Kidney epithelial cell (primary cell): ENCODE results near the gene NTRK3. TPM values are rescaled to one million over a fixed set of nuclear protein-coding genes. Genes with fewer than 3 reads are reported as not detected.

ENCODE experiments used
- DNase-seq: peaks from one replicate; pipeline ENCODE4 v3.0.0-alpha.2; 2010; ENCODE audit warnings: low read depth
- H3K27me3 ChIP-seq: 2 replicates; pipeline ENCODE4 v1.6.0; 2011; ENCODE audit warnings: low read length; ENCODE audit not compliant: control insufficient read depth, insufficient read depth
- H3K36me3 ChIP-seq: 2 replicates; pipeline ENCODE4 v1.5.1; 2011; ENCODE audit warnings: low read length; ENCODE audit not compliant: control insufficient read depth, insufficient read depth
- H3K4me3 ChIP-seq: 2 replicates; pipeline ENCODE4 v1.5.1; 2011; ENCODE audit warnings: low read depth, mild to moderate bottlenecking, control low read depth, low read length
- CTCF ChIP-seq: IDR thresholded peaks from 2 replicates; pipeline ENCODE4 v1.5.1; 2011; ENCODE audit warnings: mild to moderate bottlenecking, moderate library complexity, low read length, control low read depth, inconsistent platforms; ENCODE audit not compliant: insufficient read depth, poor library complexity, severe bottlenecking
- total RNA-seq: library from RNA; depleted of rRNA; stranded (reverse); fragments of >200 nt; gene quantifications from 2 replicates; pipeline ENCODE4 v1.2.3, GENCODE V29; 2015

Gene NTRK3
- total RNA-seq, 1 donor from 2014 or later = not detected

DNA sequence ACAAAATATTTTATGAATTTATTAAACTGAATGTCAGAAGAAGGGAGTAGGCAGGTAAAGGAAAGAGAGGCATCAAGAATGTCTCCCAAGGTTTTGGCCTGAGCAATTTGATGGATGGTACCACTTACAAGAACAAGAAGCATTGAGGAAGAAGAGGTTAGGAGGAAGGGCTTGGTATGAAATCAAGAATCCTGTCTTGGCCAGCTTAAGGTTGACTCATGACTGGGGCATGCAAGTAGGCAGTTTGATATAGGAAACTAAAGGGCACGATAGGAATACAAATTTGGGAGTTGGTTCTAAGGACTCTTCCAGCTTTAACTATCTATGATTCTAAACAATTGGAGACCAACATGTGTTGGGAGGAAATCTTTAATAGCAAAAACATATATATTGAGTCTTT is 79.1 kb downstream of the NTRK3 start:
- no peak overlapping the region for H3K4me3 ChIP-seq
- no peaks in the 10 kb centered on the region for H3K27me3 ChIP-seq
- no peak for TF ChIP-seq CTCF
- no peaks in the 10 kb centered on the region for H3K36me3 ChIP-seq
- no peak for DNase-seq

DNA sequence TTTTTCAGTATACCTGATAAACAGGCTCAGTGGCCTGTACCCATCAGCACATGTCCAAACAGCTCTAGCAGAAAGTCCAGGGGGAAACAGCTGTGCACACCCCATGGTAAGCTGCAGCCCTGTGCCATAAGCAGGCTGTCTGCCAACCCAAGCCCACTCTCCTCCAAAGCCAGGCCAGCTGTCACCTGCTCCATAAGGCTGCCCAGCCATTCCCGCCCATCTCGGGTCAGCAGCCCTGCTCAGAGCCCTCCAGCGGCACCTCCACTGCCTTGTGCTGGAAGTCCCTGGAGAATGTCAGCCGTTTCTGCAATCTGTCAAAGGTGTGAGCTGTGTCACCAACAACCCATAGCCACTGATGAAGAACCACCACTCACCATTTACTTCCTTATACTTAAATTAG is 82.0 kb downstream of the NTRK3 start:
- H3K27me3 ChIP-seq = no peaks in the 10 kb centered on the region

DNA sequence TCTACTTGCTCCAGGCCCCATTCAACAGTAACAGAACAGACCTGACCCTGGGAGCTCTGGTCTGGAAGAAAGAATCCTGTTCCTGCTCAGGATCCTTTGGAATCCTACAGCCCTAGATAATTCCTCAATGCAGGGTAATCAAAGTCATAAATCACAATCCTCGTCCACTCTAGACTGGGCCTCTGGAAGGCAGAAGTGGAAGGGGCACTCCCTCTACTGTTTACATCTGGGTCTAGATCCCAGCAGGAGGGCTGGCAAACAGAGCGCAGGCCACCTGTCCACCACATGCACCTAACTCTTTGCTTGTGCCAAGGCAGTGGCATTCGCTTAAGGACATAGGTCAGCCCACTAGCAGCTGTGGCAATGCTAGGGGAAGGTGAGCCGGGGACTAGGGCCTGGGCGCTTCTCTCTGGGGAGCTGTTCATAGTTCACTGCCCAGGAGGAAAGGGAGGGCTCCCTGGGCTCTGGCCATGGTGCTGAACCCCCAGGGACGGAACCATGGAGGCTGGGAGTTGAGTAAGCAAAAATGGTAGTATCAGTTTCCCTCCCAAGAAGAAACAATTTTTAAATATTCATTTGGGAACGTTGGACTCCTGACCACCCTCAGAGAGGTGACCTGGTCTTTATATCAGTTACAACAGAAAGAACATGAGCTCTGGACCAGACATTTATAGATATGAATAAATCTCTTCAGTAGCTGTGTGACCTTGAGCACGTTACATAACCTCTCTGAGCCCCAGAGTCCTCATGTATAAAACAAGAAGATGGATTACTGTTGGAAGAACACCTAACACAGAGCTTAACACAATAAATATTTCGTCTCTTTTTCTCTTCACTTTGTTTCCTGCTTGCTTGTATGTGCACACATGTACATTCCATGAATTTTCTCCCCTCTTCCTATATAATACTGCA is 90.2 kb downstream of the NTRK3 start:
- TF ChIP-seq CTCF = no peak
- no peaks in the 10 kb centered on the region for H3K36me3 ChIP-seq
- no peak for DNase-seq
- H3K4me3 ChIP-seq = no peak overlapping the region
- H3K27me3 ChIP-seq = no peaks in the 10 kb centered on the region

More for the DNA sequence above, 82.0 kb downstream of the NTRK3 start:
- no peak overlapping the region for H3K4me3 ChIP-seq
- no peak for DNase-seq
- H3K36me3 ChIP-seq = no peaks in the 10 kb centered on the region
- TF ChIP-seq CTCF = no peak

DNA sequence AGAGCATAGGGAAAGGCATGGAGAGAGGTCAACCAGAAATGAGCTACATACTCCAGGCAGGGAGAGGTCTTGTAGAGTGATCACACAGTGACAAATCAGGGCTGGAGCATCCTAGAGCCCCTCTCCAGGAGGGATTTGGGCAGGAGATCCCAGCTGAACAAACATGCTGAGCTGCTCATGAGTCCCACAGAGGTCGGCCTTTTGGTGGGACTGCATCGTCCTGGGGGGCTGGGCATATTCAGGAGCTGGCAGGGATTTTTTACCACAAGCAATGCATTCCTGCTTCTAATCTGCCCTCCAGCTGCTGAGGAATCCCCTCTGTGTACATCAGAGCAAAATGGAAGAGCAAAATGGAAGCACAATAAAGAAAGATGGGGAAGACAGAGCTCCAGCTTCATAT is 94.9 kb downstream of the NTRK3 start:
- TF ChIP-seq CTCF = no peak
- Histone ChIP-seq H3K4me3 (no peak overlapping the region), H3K36me3 (no peaks in the 10 kb centered on the region), H3K27me3 (no peaks in the 10 kb centered on the region)
- no peak for DNase-seq

GRCh38 chr15:88155310-88155709 is 101.2 kb downstream of the NTRK3 start:
- no peak for DNase-seq
- H3K27me3 ChIP-seq = no peaks in the 10 kb centered on the region
- no peak overlapping the region for H3K4me3 ChIP-seq
- no peaks in the 10 kb centered on the region for H3K36me3 ChIP-seq
- no peak for TF ChIP-seq CTCF

- no peaks in the 10 kb centered on the region for H3K36me3 ChIP-seq
- no peak for TF ChIP-seq CTCF
- no peak overlapping the region for H3K4me3 ChIP-seq
- H3K27me3 ChIP-seq = no peaks in the 10 kb centered on the region
- no peak for DNase-seq
Measured at GRCh38 chr15:88152672-88153071, 103.9 kb downstream of the NTRK3 start.
